HepG2 (cell line): ENCODE data around the gene JUND. TPM values are rescaled to one million over a fixed set of nuclear protein-coding genes. Genes with fewer than 3 reads are reported as not detected.

Experiments used
- BRF2 ChIP-seq: sonication (generic); formaldehyde crosslinking; IDR thresholded peaks from 2 replicates; pipeline ENCODE4 v1.8.1; 2022; ENCODE audit warnings: mild to moderate bottlenecking, missing genetic modification reagents
- CHCHD3 ChIP-seq: sonication (generic); formaldehyde crosslinking; IDR thresholded peaks from 2 replicates; pipeline ENCODE4 v1.8.0; 2022; ENCODE audit warnings: mild to moderate bottlenecking, missing genetic modification reagents, moderate library complexity
- FOXO1 ChIP-seq: sonication (generic); formaldehyde crosslinking; IDR thresholded peaks from 2 replicates; pipeline ENCODE4 v1.4.0; 2020; ENCODE audit warnings: missing genetic modification reagents
- HHEX ChIP-seq: IDR thresholded peaks from 2 replicates; pipeline ENCODE4 v1.6.1; 2016; ENCODE audit warnings: control low read depth
- LRRFIP1 ChIP-seq: sonication (generic); formaldehyde crosslinking; conservative IDR thresholded peaks from 2 replicates; pipeline ENCODE4 v1.4.0; 2020; ENCODE audit warnings: missing genetic modification reagents
- NFKBIZ ChIP-seq: IDR thresholded peaks from 2 replicates; pipeline ENCODE4 v1.6.1; 2018; ENCODE audit warnings: missing genetic modification reagents, missing compliant biosample characterization
- NPAS2 ChIP-seq: sonication (generic); formaldehyde crosslinking; IDR thresholded peaks from 2 replicates; pipeline ENCODE4 v1.8.0; 2022; ENCODE audit warnings: mild to moderate bottlenecking, missing genetic modification reagents, borderline replicate concordance
- PHF20 ChIP-seq: sonication (generic); formaldehyde crosslinking; IDR thresholded peaks from 2 replicates; pipeline ENCODE4 v1.5.0; 2020; ENCODE audit warnings: mild to moderate bottlenecking, missing genetic modification reagents
- RNF2 ChIP-seq: fragments of 450-650 bp; conservative IDR thresholded peaks from 2 replicates; pipeline ENCODE4 v1.6.1; 2016; ENCODE audit warnings: low read depth
- RNF219 ChIP-seq: sonication (generic); formaldehyde crosslinking; IDR thresholded peaks from 2 replicates; pipeline ENCODE4 v1.5.0; 2020; ENCODE audit warnings: mild to moderate bottlenecking, missing genetic modification reagents
- SAP130 ChIP-seq: IDR thresholded peaks from 2 replicates; pipeline ENCODE4 v1.6.1; 2016; ENCODE audit warnings: low read depth
- SOX5 ChIP-seq: IDR thresholded peaks from 2 replicates; pipeline ENCODE4 v1.6.1; 2016; ENCODE audit warnings: borderline replicate concordance
- SP140L ChIP-seq: sonication (generic); formaldehyde crosslinking; IDR thresholded peaks from 2 replicates; pipeline ENCODE4 v1.4.0; 2020; ENCODE audit warnings: missing genetic modification reagents, borderline replicate concordance
- THRA ChIP-seq: sonication (generic); formaldehyde crosslinking; IDR thresholded peaks from 2 replicates; pipeline ENCODE4 v1.4.0; 2020; ENCODE audit warnings: missing genetic modification reagents, borderline replicate concordance
- TP53 ChIP-seq: sonication (generic); formaldehyde crosslinking; conservative IDR thresholded peaks from 2 replicates; pipeline ENCODE4 v1.4.0; 2020; ENCODE audit warnings: missing genetic modification reagents
- XBP1 ChIP-seq: sonication (generic); formaldehyde crosslinking; IDR thresholded peaks from 2 replicates; pipeline ENCODE4 v1.5.0; 2020; ENCODE audit warnings: missing genetic modification reagents
- ZBTB1 ChIP-seq: sonication (generic); formaldehyde crosslinking; IDR thresholded peaks from 2 replicates; pipeline ENCODE4 v1.4.0; 2020; ENCODE audit warnings: missing genetic modification reagents, borderline replicate concordance
- ZBTB38 ChIP-seq: sonication (generic); formaldehyde crosslinking; IDR thresholded peaks from 2 replicates; pipeline ENCODE4 v1.5.1; 2020; ENCODE audit warnings: mild to moderate bottlenecking, missing genetic modification reagents
- ZNF180 ChIP-seq: sonication (generic); formaldehyde crosslinking; IDR thresholded peaks from 2 replicates; pipeline ENCODE4 v1.4.0; 2020; ENCODE audit warnings: low read depth, missing genetic modification reagents, borderline replicate concordance
- ZNF546 ChIP-seq: sonication (generic); formaldehyde crosslinking; conservative IDR thresholded peaks from 2 replicates; pipeline ENCODE4 v1.8.1; 2023; ENCODE audit warnings: mild to moderate bottlenecking, missing genetic modification reagents
- ZNF605 ChIP-seq: sonication (generic); formaldehyde crosslinking; IDR thresholded peaks from 2 replicates; pipeline ENCODE4 v1.8.0; 2022; ENCODE audit warnings: mild to moderate bottlenecking, missing genetic modification reagents
- ZNF737 ChIP-seq: sonication (generic); formaldehyde crosslinking; IDR thresholded peaks from 2 replicates; pipeline ENCODE4 v1.5.0; 2020; ENCODE audit warnings: missing genetic modification reagents, mild to moderate bottlenecking, borderline replicate concordance
- ZNF75D ChIP-seq: sonication (generic); formaldehyde crosslinking; IDR thresholded peaks from 2 replicates; pipeline ENCODE4 v1.8.1; 2023; ENCODE audit warnings: missing genetic modification reagents, mild to moderate bottlenecking, borderline replicate concordance
- ZNF891 ChIP-seq: sonication (generic); formaldehyde crosslinking; IDR thresholded peaks from 2 replicates; pipeline ENCODE4 v1.5.0; 2020; ENCODE audit warnings: mild to moderate bottlenecking, missing genetic modification reagents
- polyA plus RNA-seq, 8 experiments: library from polyadenylated mRNA; depleted of rRNA in 3 of 8; stranded (reverse) in 7 of 8; unstranded in 1 of 8; fragments of >200 nt; fragmentation: Illumina TruSeq in 4 of 8; extraction: Trizol in 4 of 8; gene quantifications; 2 replicates each; pipeline versions ENCODE4 v1.2.1 to v1.2.3, GENCODE V29; 2011 to 2016; ENCODE audit warnings: low read depth in 4 of 8, missing spikeins in 1 of 8, mixed read lengths in 1 of 8; ENCODE audit not compliant: insufficient read depth in 1 of 8
- total RNA-seq, 5 experiments: library from RNA; depleted of rRNA; stranded (reverse); fragments of >200 nt; fragmentation: Illumina TruSeq; extraction: Trizol; gene quantifications; 2 replicates each; pipeline ENCODE4 v1.2.3, GENCODE V29; 2016; ENCODE audit warnings: low read depth in 1 of 5

The JUND gene
- total and polyA plus RNA-seq, 2 of the 13 experiments (the other 11 are each of a cell fraction or from before 2014, with no cell fraction given) = 41.2 to 59.8 TPM

- TF ChIP-seq ZNF546 (CRISPR knock-in tag) (no peak), FOXO1 (peak; percentile 19; the same call in 1 of the 2 replicates), TP53 (CRISPR knock-in tag) (0 out of 2 replicates have a peak, but pooled peaks have one; percentile 10), ZNF180 (CRISPR knock-in tag) (no peak), ZBTB1 (CRISPR knock-in tag) (no peak), SAP130 (peak; percentile 72), ZNF891 (CRISPR knock-in tag) (0 out of 2 replicates have a peak, but pooled peaks have one; percentile 13), PHF20 (CRISPR knock-in tag) (no peak; the same call in 1 of the 2 replicates), SOX5 (CRISPR knock-in tag) (0 out of 2 replicates have a peak, but pooled peaks have one; percentile 29), SP140L (no peak), RNF219 (CRISPR knock-in tag) (no peak), CHCHD3 (CRISPR knock-in tag) (no peak), THRA (CRISPR knock-in tag) (peak; percentile 48), ZBTB38 (0 out of 2 replicates have a peak, but pooled peaks have one; percentile 40), NPAS2 (CRISPR knock-in tag) (no peak), BRF2 (CRISPR knock-in tag) (no peak), NFKBIZ (CRISPR knock-in tag) (no peak), ZNF75D (CRISPR knock-in tag) (no peak), ZNF737 (CRISPR knock-in tag) (no peak), XBP1 (CRISPR knock-in tag) (no peak), HHEX (no peak), ZNF605 (CRISPR knock-in tag) (0 out of 2 replicates have a peak, but pooled peaks have one; percentile 60), LRRFIP1 (CRISPR knock-in tag) (no peak), RNF2 (no peak)
Observed at GRCh38 chr19:18279516-18280246, 1.7 kb downstream of the JUND start (continued).
